Gastrocnemius medialis (tissue), 4 donors: ENCODE data around the gene GPR78. TPM values are rescaled to one million over a fixed set of nuclear protein-coding genes. Genes with fewer than 3 reads are reported as not detected.

Source experiments
- ATAC-seq, 2 donors: fragments of 150-250 bp; one replicate each; pipeline ENCODE4 v1.9.1; 2016
- DNase-seq, 2 donors: peaks; one replicate each; pipeline ENCODE4 v3.0.0-alpha.2; 2019
- H3K27ac ChIP-seq, 4 donors: fragments of 200-600 bp; sonication (generic); 1 replicate in 1 of 4; 2 replicates in 3 of 4; pipeline ENCODE4 v1.5.1; 2016 to 2018; ENCODE audit warnings: mild to moderate bottlenecking in 2 of 4, moderate library complexity in 1 of 4
- H3K27me3 ChIP-seq, 3 donors: fragments of 200-600 bp; sonication (generic) in 2 of 3; 1 replicate in 1 of 3; 2 replicates in 2 of 3; pipeline versions ENCODE4 v1.5.1 to v1.6.0; 2016 to 2019; ENCODE audit warnings: mild to moderate bottlenecking in 1 of 3, moderate library complexity in 1 of 3
- H3K36me3 ChIP-seq, 2 donors: fragments of 200-600 bp; sonication (generic) in 1 of 2; one replicate each; pipeline ENCODE4 v1.5.1; 2017 to 2018
- H3K4me1 ChIP-seq, 2 donors: fragments of 200-600 bp; sonication (generic) in 1 of 2; one replicate each; pipeline ENCODE4 v1.5.1; 2016 to 2017; ENCODE audit warnings: mild to moderate bottlenecking in 2 of 2
- H3K4me3 ChIP-seq, 4 donors: fragments of 200-600 bp; sonication (generic) in 3 of 4; 1 replicate in 1 of 4; 2 replicates in 3 of 4; pipeline ENCODE4 v1.5.1; 2016 to 2019; ENCODE audit warnings: mild to moderate bottlenecking in 2 of 4
- H3K9me3 ChIP-seq, 3 donors: fragments of 200-600 bp; sonication (generic) in 2 of 3; 1 replicate in 1 of 3; 2 replicates in 2 of 3; pipeline ENCODE4 v1.5.1; 2016 to 2019
- POLR2A ChIP-seq, 2 donors: fragments of 450-650 bp; IDR thresholded peaks; one replicate each; pipeline ENCODE4 v1.6.1; 2017; ENCODE audit warnings: antibody characterized with exemption in 2 of 2, mild to moderate bottlenecking in 2 of 2, moderate library complexity in 2 of 2
- in situ Hi-C, 4 donors: fragments of 200-750 bp; cut with MboI; loops; one replicate each; pipeline versions ENCODE4 v1.15.0 to v1.8.0; 2017; ENCODE audit warnings: low sequenced_read_pairs in 4 of 4
- intact Hi-C: fragments of 100-400 bp; cut with DNase I; formaldehyde crosslinking; loops from one replicate; pipeline ENCODE4 v1.15.1; 2023; ENCODE audit warnings: low total_unique reads
- total RNA-seq, 4 donors: library from RNA; depleted of rRNA; stranded (reverse); fragments of >200 nt; gene quantifications; one replicate each; pipeline versions ENCODE4 v1.1.0 to v1.2.3, GENCODE V29; 2016
- TF ChIP-seq, protein P1 (sequence below), 5 experiments: fragments of 450-650 bp in 3 of 5; fragments of 200-600 bp in 2 of 5; sonication (generic) in 2 of 5; IDR thresholded peaks in 4 of 5; conservative IDR thresholded peaks in 1 of 5; 1 replicate in 4 of 5; 2 replicates in 1 of 5; pipeline ENCODE4 v1.5.1; 2016 to 2019; ENCODE audit warnings: antibody characterized with exemption in 5 of 5, mild to moderate bottlenecking in 3 of 5, moderate library complexity in 3 of 5

GPR78 gene
- total RNA-seq, 4 donors from 2014 or later, result not detected

DNA sequence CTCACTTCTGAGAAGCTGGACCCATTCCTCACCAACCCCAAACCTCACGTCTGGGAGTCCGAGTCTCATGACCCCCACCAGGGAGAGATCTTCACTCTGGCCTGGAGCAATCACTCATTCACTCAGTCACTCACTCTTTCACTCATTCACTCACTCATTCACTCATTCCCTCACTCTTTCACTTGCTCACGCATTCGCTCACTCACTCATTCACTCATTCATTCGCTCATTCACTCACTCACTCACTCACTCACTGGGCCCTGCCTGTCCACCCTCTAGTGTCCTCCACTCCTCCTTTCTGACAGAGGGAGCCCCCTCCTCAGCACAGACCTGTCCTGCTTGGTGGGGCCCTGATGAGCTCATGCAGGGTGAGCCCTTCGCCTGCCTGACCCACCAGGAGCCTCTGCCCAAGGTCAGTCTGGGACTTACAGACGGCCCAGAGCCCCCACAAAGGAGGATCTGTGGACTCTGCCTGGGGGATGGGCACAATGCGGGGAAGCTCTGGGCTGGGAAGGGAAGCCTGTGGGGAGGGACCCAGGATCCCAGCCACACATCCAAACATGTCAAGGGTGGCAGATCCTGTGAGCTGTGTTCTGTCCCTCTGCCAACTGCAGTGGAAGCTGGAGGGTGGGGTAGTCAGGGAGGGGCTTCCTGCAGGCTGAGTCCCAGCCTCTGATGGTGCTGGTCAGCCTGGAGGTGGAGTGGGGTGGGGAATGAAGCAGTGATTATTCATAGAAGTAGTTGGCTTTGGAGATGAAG lies 30.8 kb downstream of the GPR78 start:
- H3K27me3 ChIP-seq, result no peaks in the 10 kb centered on the region
- no peaks in the 10 kb centered on the region for H3K4me1 ChIP-seq
- DNase-seq, result no peak
- in situ Hi-C loops, result no loop called here
- no peak for ATAC-seq
- H3K9me3 ChIP-seq, result no peaks in the 10 kb centered on the region
- intact Hi-C loops, result no loop called here
- TF ChIP-seq, protein P1, sequence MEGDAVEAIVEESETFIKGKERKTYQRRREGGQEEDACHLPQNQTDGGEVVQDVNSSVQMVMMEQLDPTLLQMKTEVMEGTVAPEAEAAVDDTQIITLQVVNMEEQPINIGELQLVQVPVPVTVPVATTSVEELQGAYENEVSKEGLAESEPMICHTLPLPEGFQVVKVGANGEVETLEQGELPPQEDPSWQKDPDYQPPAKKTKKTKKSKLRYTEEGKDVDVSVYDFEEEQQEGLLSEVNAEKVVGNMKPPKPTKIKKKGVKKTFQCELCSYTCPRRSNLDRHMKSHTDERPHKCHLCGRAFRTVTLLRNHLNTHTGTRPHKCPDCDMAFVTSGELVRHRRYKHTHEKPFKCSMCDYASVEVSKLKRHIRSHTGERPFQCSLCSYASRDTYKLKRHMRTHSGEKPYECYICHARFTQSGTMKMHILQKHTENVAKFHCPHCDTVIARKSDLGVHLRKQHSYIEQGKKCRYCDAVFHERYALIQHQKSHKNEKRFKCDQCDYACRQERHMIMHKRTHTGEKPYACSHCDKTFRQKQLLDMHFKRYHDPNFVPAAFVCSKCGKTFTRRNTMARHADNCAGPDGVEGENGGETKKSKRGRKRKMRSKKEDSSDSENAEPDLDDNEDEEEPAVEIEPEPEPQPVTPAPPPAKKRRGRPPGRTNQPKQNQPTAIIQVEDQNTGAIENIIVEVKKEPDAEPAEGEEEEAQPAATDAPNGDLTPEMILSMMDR (IDR thresholded peaks at IDR 0.05 in 4 of 5, conservative IDR thresholded peaks at IDR 0.05 in 1 of 5), result no peak
- TF ChIP-seq POLR2A (IDR thresholded peaks at IDR 0.05), result no peak
- no peaks in the 10 kb centered on the region for H3K36me3 ChIP-seq
- H3K4me3 ChIP-seq, result no peak overlapping the region
- H3K27ac ChIP-seq, result no peak overlapping the region

DNA sequence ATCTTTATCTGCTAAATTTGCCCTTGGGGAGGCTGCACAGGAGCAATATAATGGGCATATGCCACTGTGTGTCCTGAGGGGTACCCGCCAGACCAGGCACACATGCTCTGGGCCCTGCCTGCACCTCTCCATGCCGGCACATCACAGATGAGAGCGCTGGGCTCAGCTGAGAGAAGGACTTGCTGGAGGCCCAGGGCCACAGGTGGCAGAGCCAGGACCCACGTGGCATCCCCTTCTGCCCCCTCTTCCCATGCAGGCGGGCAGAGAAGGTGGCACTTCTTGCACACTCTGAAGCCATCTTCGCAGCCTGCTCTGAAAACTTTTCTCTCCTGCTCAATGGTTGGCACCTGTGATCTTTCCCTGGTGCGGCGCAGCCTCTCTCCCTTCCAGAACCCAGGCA lies 32.5 kb downstream of the GPR78 start:
- TF ChIP-seq POLR2A (IDR thresholded peaks at IDR 0.05), result no peak
- TF ChIP-seq, protein P1 (IDR thresholded peaks at IDR 0.05 in 4 of 5, conservative IDR thresholded peaks at IDR 0.05 in 1 of 5), result no peak
- H3K27me3 ChIP-seq, result peaks cover 0 to 5% (median 0%) of the 10 kb centered on the region in 3 donors
- H3K4me3 ChIP-seq, result no peak overlapping the region
- intact Hi-C loops, result no loop called here
- H3K9me3 ChIP-seq, result no peaks in the 10 kb centered on the region
- in situ Hi-C loops, result no loop called here
- ATAC-seq (no peak), DNase-seq (no peak)
- H3K4me1 ChIP-seq, result no peaks in the 10 kb centered on the region
- H3K27ac ChIP-seq, result no peak overlapping the region
- no peaks in the 10 kb centered on the region for H3K36me3 ChIP-seq

DNA sequence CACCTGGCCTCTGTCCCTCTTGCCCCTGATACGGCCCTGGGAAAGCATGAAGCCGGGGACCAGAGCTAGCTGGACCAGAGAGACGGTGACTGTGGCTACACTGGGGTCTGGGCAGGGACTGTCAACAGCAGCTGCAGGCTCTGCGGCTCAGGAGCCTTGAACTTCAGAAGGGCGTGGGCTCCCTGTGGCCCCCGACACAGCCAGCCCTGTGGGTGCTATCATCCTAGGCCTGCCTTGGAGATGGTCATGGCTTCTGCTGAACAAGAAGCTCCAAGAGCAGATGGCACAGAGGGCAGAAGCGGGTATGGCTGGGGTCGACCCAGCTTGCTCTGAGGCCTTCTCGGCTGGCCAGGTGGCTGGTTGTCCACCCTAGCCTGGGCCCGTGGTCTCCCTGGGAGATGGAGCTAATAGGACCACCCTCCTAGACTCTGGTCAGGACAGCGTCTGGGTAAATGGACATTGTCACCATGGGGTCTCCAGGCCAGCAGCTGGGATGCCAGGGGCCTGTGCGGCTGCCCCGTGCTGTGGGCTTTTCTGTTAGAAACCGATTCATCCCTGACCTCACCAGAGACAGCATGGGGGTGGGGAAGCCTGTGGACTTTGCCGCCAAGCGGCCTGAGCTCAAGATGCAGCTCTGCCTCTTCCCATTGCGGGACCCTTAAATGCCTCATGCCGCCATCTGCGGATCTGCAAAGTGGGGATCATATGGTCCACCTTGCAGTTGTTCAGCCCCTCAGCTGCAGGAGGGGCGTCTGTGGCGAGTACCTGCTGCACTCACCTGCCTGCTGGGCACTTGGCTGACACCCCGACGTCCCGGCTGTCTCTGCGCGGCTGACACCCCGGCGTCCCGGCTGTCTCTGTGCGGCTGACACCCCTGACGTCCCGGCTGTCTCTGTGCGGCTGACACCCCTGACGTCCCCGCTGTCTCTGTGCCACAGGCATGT lies 33.5 kb downstream of the GPR78 start:
- Histone ChIP-seq H3K4me1 (no peaks in the 10 kb centered on the region), H3K27me3 (peaks cover 0 to 5% (median 0%) of the 10 kb centered on the region in 3 donors), H3K9me3 (no peaks in the 10 kb centered on the region), H3K36me3 (no peaks in the 10 kb centered on the region), H3K27ac (no peak overlapping the region), H3K4me3 (no peak overlapping the region)
- intact Hi-C loops, result no loop called here
- in situ Hi-C loops, result no loop called here
- no peak for DNase-seq
- no peak for ATAC-seq
- TF ChIP-seq, protein P1 (IDR thresholded peaks at IDR 0.05 in 4 of 5, conservative IDR thresholded peaks at IDR 0.05 in 1 of 5), result no peak
- TF ChIP-seq POLR2A (IDR thresholded peaks at IDR 0.05), result no peak

DNA sequence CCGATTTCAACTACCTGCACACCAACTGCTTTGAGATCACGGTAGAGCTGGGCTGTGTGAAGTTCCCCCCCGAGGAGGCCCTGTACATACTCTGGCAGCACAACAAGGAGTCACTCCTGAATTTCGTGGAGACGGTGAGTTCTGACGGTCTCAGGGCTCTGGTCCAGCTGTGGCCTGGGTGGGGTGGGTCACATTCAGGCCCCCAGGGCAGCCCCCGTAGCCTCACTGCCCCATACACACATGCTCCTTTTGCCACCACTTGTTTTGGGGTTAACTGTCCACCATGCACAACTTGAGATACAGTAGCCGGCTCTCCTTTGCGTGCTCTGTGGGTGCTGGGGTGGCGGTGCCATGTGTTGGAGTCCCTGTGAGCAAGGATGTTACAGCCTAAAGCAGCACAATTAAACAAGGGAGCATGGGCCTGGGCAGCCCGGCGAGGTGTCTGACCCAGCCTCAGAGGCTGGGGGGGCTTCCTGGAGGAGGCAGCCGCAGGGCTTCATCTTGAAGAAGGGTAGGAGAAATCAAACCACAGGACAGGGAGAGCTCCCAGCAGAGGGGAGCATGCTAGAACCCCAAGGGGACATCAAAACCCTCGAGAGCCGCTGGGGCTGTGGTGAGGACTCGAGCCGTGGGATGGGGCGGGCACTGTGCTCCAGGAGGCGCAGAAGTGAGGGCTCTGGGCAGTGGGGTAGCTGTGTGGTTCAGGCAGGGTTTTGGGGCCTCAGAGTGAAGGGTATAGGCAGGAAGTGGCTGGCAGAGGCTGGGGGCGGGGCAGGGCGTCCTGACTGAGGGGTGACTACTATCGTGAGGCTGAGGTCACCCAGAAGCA lies 34.4 kb downstream of the GPR78 start:
- no peak for ATAC-seq
- no peak overlapping the region for H3K27ac ChIP-seq
- no peaks in the 10 kb centered on the region for H3K36me3 ChIP-seq
- intact Hi-C loops, result no loop called here
- no peak for DNase-seq
- H3K27me3 ChIP-seq, result peaks cover 0 to 5% (median 0%) of the 10 kb centered on the region in 3 donors
- in situ Hi-C loops, result no loop called here
- no peak overlapping the region for H3K4me3 ChIP-seq
- no peaks in the 10 kb centered on the region for H3K4me1 ChIP-seq
- H3K9me3 ChIP-seq, result no peaks in the 10 kb centered on the region
- TF ChIP-seq, protein P1 (IDR thresholded peaks at IDR 0.05 in 4 of 5, conservative IDR thresholded peaks at IDR 0.05 in 1 of 5), result no peak
- no peak for TF ChIP-seq POLR2A (IDR thresholded peaks at IDR 0.05)
